Neural cell (in vitro differentiated cells): ENCODE data around the gene NAT9.

ENCODE experiments used
- CTCF ChIP-seq: fragments of 450-650 bp; IDR thresholded peaks from 2 replicates; pipeline ENCODE4 v1.5.1; 2014; ENCODE audit warnings: antibody characterized with exemption, mild to moderate bottlenecking, moderate library complexity; ENCODE audit not compliant: poor library complexity, severe bottlenecking
- REST ChIP-seq: IDR thresholded peaks from 2 replicates; pipeline ENCODE4 v1.6.1; 2012; ENCODE audit warnings: borderline replicate concordance
- TAF1 ChIP-seq: IDR thresholded peaks from 2 replicates; pipeline ENCODE4 v1.6.1; 2012; ENCODE audit warnings: low read depth

DNA sequence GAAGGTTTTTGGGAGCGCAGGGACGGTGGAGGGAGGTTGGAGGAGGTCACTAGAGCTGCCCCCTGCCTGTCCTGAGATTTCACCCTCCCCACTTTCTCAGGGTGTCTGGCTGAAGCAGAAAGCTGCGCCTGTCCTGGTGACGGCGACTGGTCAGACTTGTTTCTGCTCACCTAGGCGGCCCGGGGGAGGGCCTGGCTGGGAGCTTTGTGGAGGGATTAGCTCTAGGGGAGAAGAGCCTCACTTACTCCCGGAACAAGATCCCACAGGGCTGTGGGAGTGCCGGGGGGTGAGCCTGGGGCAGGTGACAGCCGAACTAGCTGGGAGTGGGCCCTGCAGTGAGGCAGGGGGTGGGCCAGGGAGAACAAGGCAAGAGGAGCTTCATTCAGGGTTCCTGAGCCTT, 16.2 kb downstream of the NAT9 start:
- TF ChIP-seq TAF1 = no peak
- no peak for TF ChIP-seq REST
- no peak for TF ChIP-seq CTCF
